NB4 (cell line): ENCODE data around the gene MPPED1.

Experiments
- POLR2A ChIP-seq: IDR thresholded peaks from 2 replicates; pipeline ENCODE4 v1.6.1; 2011; ENCODE audit warnings: mild to moderate bottlenecking; ENCODE audit not compliant: insufficient read length; ENCODE audit errors: extremely low read depth
- TF ChIP-seq, protein P1 (sequence below): IDR thresholded peaks from one replicate; pipeline ENCODE4 v1.5.1; 2012; ENCODE audit warnings: low read depth, low read length
- TF ChIP-seq, protein P2 (sequence below): IDR thresholded peaks from 2 replicates; pipeline ENCODE4 v1.6.1; 2011; ENCODE audit warnings: low read depth, low read length

DNA sequence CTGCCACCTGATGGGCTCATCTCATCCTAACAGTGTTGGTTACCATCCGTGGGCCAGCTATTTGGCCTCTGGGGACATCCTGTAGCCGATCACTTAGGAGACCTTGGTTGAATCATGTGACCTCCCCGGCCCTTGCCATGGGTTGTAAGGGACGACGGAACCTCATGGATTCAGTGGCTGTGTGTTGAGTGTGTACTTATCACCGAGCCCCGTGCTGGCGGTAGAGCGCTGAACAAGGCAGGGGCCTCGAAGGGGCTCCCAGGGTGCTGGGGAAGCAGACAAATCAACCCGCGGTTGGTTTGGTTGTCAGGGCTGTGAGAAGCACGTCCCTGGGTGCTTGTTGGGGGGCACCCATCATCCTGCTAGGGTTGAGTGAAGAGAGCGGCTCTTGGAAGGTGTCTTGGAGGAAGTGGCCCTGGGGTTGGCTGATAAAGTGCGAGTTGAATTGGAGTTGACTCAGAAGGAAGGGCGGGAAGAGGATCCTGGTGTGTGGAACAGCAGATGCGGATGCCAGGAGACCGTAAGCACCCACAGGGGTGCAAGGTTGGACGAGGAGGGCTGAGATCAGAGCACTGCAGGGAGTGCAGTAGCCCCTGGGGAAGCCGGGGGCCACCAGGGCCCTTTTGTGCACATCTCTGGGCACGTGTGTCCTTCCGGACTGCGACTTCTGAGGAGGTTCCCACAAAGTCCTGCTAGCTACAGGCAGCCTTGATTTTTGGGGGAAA lies 53.6 kb downstream of the MPPED1 start:
- TF ChIP-seq, protein P1, sequence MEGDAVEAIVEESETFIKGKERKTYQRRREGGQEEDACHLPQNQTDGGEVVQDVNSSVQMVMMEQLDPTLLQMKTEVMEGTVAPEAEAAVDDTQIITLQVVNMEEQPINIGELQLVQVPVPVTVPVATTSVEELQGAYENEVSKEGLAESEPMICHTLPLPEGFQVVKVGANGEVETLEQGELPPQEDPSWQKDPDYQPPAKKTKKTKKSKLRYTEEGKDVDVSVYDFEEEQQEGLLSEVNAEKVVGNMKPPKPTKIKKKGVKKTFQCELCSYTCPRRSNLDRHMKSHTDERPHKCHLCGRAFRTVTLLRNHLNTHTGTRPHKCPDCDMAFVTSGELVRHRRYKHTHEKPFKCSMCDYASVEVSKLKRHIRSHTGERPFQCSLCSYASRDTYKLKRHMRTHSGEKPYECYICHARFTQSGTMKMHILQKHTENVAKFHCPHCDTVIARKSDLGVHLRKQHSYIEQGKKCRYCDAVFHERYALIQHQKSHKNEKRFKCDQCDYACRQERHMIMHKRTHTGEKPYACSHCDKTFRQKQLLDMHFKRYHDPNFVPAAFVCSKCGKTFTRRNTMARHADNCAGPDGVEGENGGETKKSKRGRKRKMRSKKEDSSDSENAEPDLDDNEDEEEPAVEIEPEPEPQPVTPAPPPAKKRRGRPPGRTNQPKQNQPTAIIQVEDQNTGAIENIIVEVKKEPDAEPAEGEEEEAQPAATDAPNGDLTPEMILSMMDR, result no peak
- no peak for TF ChIP-seq POLR2A
- TF ChIP-seq, protein P2, sequence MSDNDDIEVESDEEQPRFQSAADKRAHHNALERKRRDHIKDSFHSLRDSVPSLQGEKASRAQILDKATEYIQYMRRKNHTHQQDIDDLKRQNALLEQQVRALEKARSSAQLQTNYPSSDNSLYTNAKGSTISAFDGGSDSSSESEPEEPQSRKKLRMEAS, result no peak
